ENCODE measurements around the gene HES4. TPM values are rescaled to one million over a fixed set of nuclear protein-coding genes. Genes with fewer than 3 reads are reported as not detected.
"Not testable (repeated sequence)": the region's sequence is repeated elsewhere in the genome, so short reads cannot be mapped to it uniquely, and the experiment has no call there.

HES4 gene
- total RNA-seq, 1 donor from 2014 or later, result 21.4 TPM

- TF ChIP-seq CTCF (IDR thresholded peaks at IDR 0.05), result peak; percentile 71
- peak; percentile 91 to 94 for ATAC-seq
- Histone ChIP-seq H3K9me3 (no peaks in the 10 kb centered on the region), H3K27ac (no peak overlapping the region), H3K4me1 (peaks cover 11% of the 10 kb centered on the region), H3K36me3 (no peaks in the 10 kb centered on the region), H3K27me3 (ENCODE audit: low read depth) (peaks cover 28% of the 10 kb centered on the region), H3K4me3 (peak overlapping the region; percentile 54)
- intact Hi-C loops (cut with DNase I), result no loop called here
- peak; percentile 89 for DNase-seq
These were observed 33.2 kb upstream of the HES4 start for GRCh38 chr1:1033009-1033587.

GRCh38 chr1:1032424-1032823 lies 32.5 kb upstream of the HES4 start:
- H3K4me1 ChIP-seq, result peaks cover 11% of the 10 kb centered on the region
- no peak for TF ChIP-seq CTCF (IDR thresholded peaks at IDR 0.05)
- intact Hi-C loops (cut with DNase I), result no loop called here
- peak; percentile 57 to 71 for ATAC-seq
- H3K36me3 ChIP-seq, result no peaks in the 10 kb centered on the region
- no peak for DNase-seq
- H3K4me3 ChIP-seq, result peak overlapping the region; percentile 54
- no peak overlapping the region for H3K27ac ChIP-seq
- H3K9me3 ChIP-seq, result no peaks in the 10 kb centered on the region
- H3K27me3 ChIP-seq (ENCODE audit: low read depth), result peaks cover 28% of the 10 kb centered on the region

- Histone ChIP-seq H3K27ac (no peak overlapping the region), H3K27me3 (ENCODE audit: low read depth) (peaks cover 28% of the 10 kb centered on the region), H3K4me1 (peaks cover 13% of the 10 kb centered on the region), H3K4me3 (no peak overlapping the region), H3K36me3 (no peaks in the 10 kb centered on the region), H3K9me3 (no peaks in the 10 kb centered on the region)
- intact Hi-C loops (cut with DNase I), result no loop called here
- TF ChIP-seq CTCF (IDR thresholded peaks at IDR 0.05), result no peak
- ATAC-seq, result no peak
- no peak for DNase-seq
These were observed 31.9 kb upstream of the HES4 start for GRCh38 chr1:1031659-1032235.

- ATAC-seq; H3K4me3 ChIP-seq; H3K36me3 ChIP-seq; intact Hi-C loops (cut with DNase I); H3K27ac ChIP-seq; H3K9me3 ChIP-seq; DNase-seq: not testable (repeated sequence)
- H3K27me3 ChIP-seq (ENCODE audit: low read depth), result peaks cover 28% of the 10 kb centered on the region
- peaks cover 20% of the 10 kb centered on the region for H3K4me1 ChIP-seq
These were observed 31.2 kb upstream of the HES4 start for GRCh38 chr1:1030867-1031658.

- no peak for TF ChIP-seq CTCF (IDR thresholded peaks at IDR 0.05)
- H3K27ac ChIP-seq, result no peak overlapping the region
- H3K9me3 ChIP-seq, result no peaks in the 10 kb centered on the region
- peaks cover 10% of the 10 kb centered on the region for H3K27me3 ChIP-seq (ENCODE audit: low read depth)
- H3K36me3 ChIP-seq, result no peaks in the 10 kb centered on the region
- DNase-seq, result no peak
- H3K4me1 ChIP-seq, result peaks cover 42% of the 10 kb centered on the region
- no peak overlapping the region for H3K4me3 ChIP-seq
- no peak for ATAC-seq
- intact Hi-C loops (cut with DNase I), result no loop called here
These were observed 27.9 kb upstream of the HES4 start for GRCh38 chr1:1027791-1028190.

Data from lower lobe of right lung (tissue), 2 donors.